Fibroblast of lung (primary cell): ENCODE measurements around the gene GATA3. TPM values are rescaled to one million over a fixed set of nuclear protein-coding genes. Genes with fewer than 3 reads are reported as not detected.

Source experiments
- DNase-seq, 2 donors: peaks; one replicate each; pipeline versions ENCODE4 v3.0.0 to v3.0.0-alpha.2; 2010; ENCODE audit warnings: low read depth in 2 of 2
- H2AFZ ChIP-seq: 2 replicates; pipeline ENCODE4 v1.5.1; 2012; ENCODE audit warnings: low read length, control low read depth, inconsistent platforms
- H3K27ac ChIP-seq: 2 replicates; pipeline ENCODE4 v1.5.1; 2011; ENCODE audit warnings: low read length, control low read depth; ENCODE audit not compliant: insufficient read depth
- H3K27me3 ChIP-seq: 2 replicates; pipeline ENCODE4 v1.5.1; 2011; ENCODE audit warnings: mild to moderate bottlenecking, low read length; ENCODE audit not compliant: control insufficient read depth, insufficient read depth
- H3K36me3 ChIP-seq: 2 replicates; pipeline ENCODE4 v1.5.1; 2011; ENCODE audit warnings: low read length; ENCODE audit not compliant: control insufficient read depth, insufficient read depth
- H3K4me1 ChIP-seq: 2 replicates; pipeline ENCODE4 v1.5.1; 2011; ENCODE audit warnings: low read length; ENCODE audit not compliant: control insufficient read depth, insufficient read depth; ENCODE audit errors: extremely low read depth
- H3K4me2 ChIP-seq: 2 replicates; pipeline ENCODE4 v1.5.1; 2011; ENCODE audit warnings: low read length, control low read depth; ENCODE audit not compliant: insufficient read depth; ENCODE audit errors: extremely low read depth
- H3K4me3 ChIP-seq, 4 experiments: fragments of 200-600 bp in 1 of 4; sonication (generic) in 1 of 4; replicated peaks in 1 of 4; 2 replicates each; pipeline ENCODE4 v1.5.1; 2011 to 2016; ENCODE audit warnings: low read length in 4 of 4, low read depth in 3 of 4, mild to moderate bottlenecking in 3 of 4, control low read depth in 2 of 4, inconsistent platforms in 1 of 4, mixed read lengths in 1 of 4; ENCODE audit not compliant: insufficient read depth in 1 of 4; ENCODE audit errors: control extremely low read depth in 1 of 4
- H3K79me2 ChIP-seq: 2 replicates; pipeline ENCODE4 v1.5.1; 2012; ENCODE audit warnings: mild to moderate bottlenecking, low read length, inconsistent platforms; ENCODE audit not compliant: control insufficient read depth, insufficient read depth
- H3K9ac ChIP-seq: 2 replicates; pipeline ENCODE4 v1.5.1; 2011; ENCODE audit warnings: mild to moderate bottlenecking, low read length, control low read depth; ENCODE audit not compliant: insufficient read depth
- H3K9me3 ChIP-seq: 2 replicates; pipeline ENCODE4 v1.5.1; 2012; ENCODE audit warnings: low read depth, low read length; ENCODE audit not compliant: control insufficient read depth, insufficient read depth
- H4K20me1 ChIP-seq: 2 replicates; pipeline ENCODE4 v1.5.1; 2011; ENCODE audit warnings: low read length; ENCODE audit not compliant: control insufficient read depth, insufficient read depth; ENCODE audit errors: extremely low read depth
- CTCF ChIP-seq, 2 donors: IDR thresholded peaks in 1 of 2; conservative IDR thresholded peaks in 1 of 2; 1 replicate in 1 of 2; 2 replicates in 1 of 2; pipeline ENCODE4 v1.5.1; 2011 to 2012; ENCODE audit warnings: low read length in 2 of 2, control low read depth in 1 of 2, inconsistent platforms in 1 of 2, low read depth in 1 of 2, mild to moderate bottlenecking in 1 of 2
- EZH2 ChIP-seq: IDR thresholded peaks from 2 replicates; pipeline ENCODE4 v1.5.1; 2012; ENCODE audit warnings: low read length, control low read depth, mild to moderate bottlenecking; ENCODE audit errors: missing control alignments
- polyA plus RNA-seq, 2 donors: library from polyadenylated mRNA; depleted of rRNA in 1 of 2; stranded (reverse) in 1 of 2; unstranded in 1 of 2; fragments of >200 nt; gene quantifications; 2 replicates each; pipeline ENCODE4 v1.2.1, GENCODE V29; 2011 to 2012; ENCODE audit warnings: missing spikeins in 1 of 2
- total RNA-seq: library from RNA; depleted of rRNA; stranded (reverse); fragments of >200 nt; gene quantifications from 2 replicates; pipeline ENCODE4 v1.2.1, GENCODE V29; 2014

Gene GATA3
- total and polyA plus RNA-seq, 2 donors (not counting 1 experiment from before 2014, with no cell fraction given) = not detected

- TF ChIP-seq EZH2 (no peak), CTCF (conservative IDR thresholded peaks at IDR 0.05 in 1 of 2, IDR thresholded peaks at IDR 0.05 in 1 of 2; ENCODE audit: low read depth in 1 of 2, low read length in 2 of 2) (no peak)
Observed at GRCh38 chr10:8065651-8066050, 11.2 kb downstream of the GATA3 start.

GRCh38 chr10:8066124-8066523 lies 11.6 kb downstream of the GATA3 start:
- Histone ChIP-seq H3K4me1 (no peaks in the 10 kb centered on the region), H4K20me1 (no peaks in the 10 kb centered on the region), H2AFZ (no peak overlapping the region), H3K79me2 (no peaks in the 10 kb centered on the region), H3K27ac (no peak overlapping the region), H3K9me3 (no peaks in the 10 kb centered on the region), H3K4me2 (no peak overlapping the region), H3K4me3 (no peak overlapping the region), H3K9ac (no peak overlapping the region), H3K27me3 (peaks cover 23% of the 10 kb centered on the region), H3K36me3 (no peaks in the 10 kb centered on the region)
- TF ChIP-seq EZH2 (no peak), CTCF (conservative IDR thresholded peaks at IDR 0.05 in 1 of 2, IDR thresholded peaks at IDR 0.05 in 1 of 2; ENCODE audit: low read depth in 1 of 2, low read length in 2 of 2) (no peak)
- no peak for DNase-seq

More at GRCh38 chr10:8065651-8066050, 11.2 kb downstream of the GATA3 start:
- no peak overlapping the region for H3K9ac ChIP-seq
- peak in 1 of 2 donors; percentile 75 for DNase-seq
- H3K9me3 ChIP-seq = no peaks in the 10 kb centered on the region
- no peak overlapping the region for H3K27ac ChIP-seq
- no peak overlapping the region for H2AFZ ChIP-seq
- H3K36me3 ChIP-seq = no peaks in the 10 kb centered on the region
- no peaks in the 10 kb centered on the region for H3K79me2 ChIP-seq
- H3K27me3 ChIP-seq = peaks cover 23% of the 10 kb centered on the region
- no peak overlapping the region for H3K4me3 ChIP-seq
- H3K4me2 ChIP-seq = no peak overlapping the region
- H3K4me1 ChIP-seq = no peaks in the 10 kb centered on the region
- H4K20me1 ChIP-seq = no peaks in the 10 kb centered on the region

GRCh38 chr10:8066797-8067196 lies 12.3 kb downstream of the GATA3 start:
- Histone ChIP-seq H3K4me3 (no peak overlapping the region), H4K20me1 (no peaks in the 10 kb centered on the region), H3K4me2 (no peak overlapping the region), H3K9me3 (no peaks in the 10 kb centered on the region), H3K27ac (no peak overlapping the region), H2AFZ (no peak overlapping the region), H3K9ac (no peak overlapping the region), H3K27me3 (peaks cover 21% of the 10 kb centered on the region), H3K79me2 (no peaks in the 10 kb centered on the region), H3K36me3 (no peaks in the 10 kb centered on the region), H3K4me1 (no peaks in the 10 kb centered on the region)
- DNase-seq = no peak
- TF ChIP-seq EZH2 = no peak
- TF ChIP-seq CTCF (conservative IDR thresholded peaks at IDR 0.05 in 1 of 2, IDR thresholded peaks at IDR 0.05 in 1 of 2; ENCODE audit: low read depth in 1 of 2, low read length in 2 of 2) = no peak
